ENCODE data around the gene FLCN. TPM values are rescaled to one million over a fixed set of nuclear protein-coding genes. Genes with fewer than 3 reads are reported as not detected.

The FLCN gene
- total RNA-seq, 4 donors from 2014 or later: 13.2 to 82.0 (median 61.5) TPM

- intact Hi-C loops (cut with DNase I; ENCODE audit: low total_unique reads): no loop called here
- no peaks in the 10 kb centered on the region for H3K27me3 ChIP-seq
- H3K27ac ChIP-seq: no peak overlapping the region
- TF ChIP-seq POLR2A (IDR thresholded peaks at IDR 0.05): no peak
- no peak for TF ChIP-seq CTCF (IDR thresholded peaks at IDR 0.05)
- no peaks in the 10 kb centered on the region for H3K4me1 ChIP-seq
- no peak overlapping the region for H3K4me3 ChIP-seq
- no peaks in the 10 kb centered on the region for H3K9me3 ChIP-seq
- H3K36me3 ChIP-seq: no peaks in the 10 kb centered on the region
- no peak for DNase-seq
Observed at GRCh38 chr17:17224137-17224536, 12.8 kb downstream of the FLCN start.

GRCh38 chr17:17223736-17224135, 13.2 kb downstream of the FLCN start:
- Histone ChIP-seq H3K9me3 (no peaks in the 10 kb centered on the region), H3K27ac (no peak overlapping the region), H3K27me3 (no peaks in the 10 kb centered on the region), H3K4me3 (no peak overlapping the region), H3K4me1 (no peaks in the 10 kb centered on the region), H3K36me3 (no peaks in the 10 kb centered on the region)
- DNase-seq: no peak
- TF ChIP-seq POLR2A (IDR thresholded peaks at IDR 0.05): no peak
- TF ChIP-seq CTCF (IDR thresholded peaks at IDR 0.05): no peak
- intact Hi-C loops (cut with DNase I; ENCODE audit: low total_unique reads): no loop called here

GRCh38 chr17:17221329-17221728, 15.6 kb downstream of the FLCN start:
- Histone ChIP-seq H3K9me3 (no peaks in the 10 kb centered on the region), H3K27me3 (no peaks in the 10 kb centered on the region), H3K27ac (no peak overlapping the region), H3K4me1 (no peaks in the 10 kb centered on the region), H3K4me3 (no peak overlapping the region), H3K36me3 (no peaks in the 10 kb centered on the region)
- intact Hi-C loops (cut with DNase I; ENCODE audit: low total_unique reads): no loop called here
- no peak for DNase-seq
- TF ChIP-seq POLR2A (IDR thresholded peaks at IDR 0.05) (no peak), CTCF (IDR thresholded peaks at IDR 0.05) (no peak)

- H3K9me3 ChIP-seq: no peaks in the 10 kb centered on the region
- no peaks in the 10 kb centered on the region for H3K27me3 ChIP-seq
- intact Hi-C loops (cut with DNase I; ENCODE audit: low total_unique reads): no loop called here
- TF ChIP-seq POLR2A (IDR thresholded peaks at IDR 0.05) (no peak), CTCF (IDR thresholded peaks at IDR 0.05) (no peak)
- no peak overlapping the region for H3K4me3 ChIP-seq
- no peak overlapping the region for H3K27ac ChIP-seq
- H3K36me3 ChIP-seq: no peaks in the 10 kb centered on the region
- no peak for DNase-seq
- no peaks in the 10 kb centered on the region for H3K4me1 ChIP-seq
Observed at GRCh38 chr17:17220529-17220928, 16.4 kb downstream of the FLCN start.

DNA sequence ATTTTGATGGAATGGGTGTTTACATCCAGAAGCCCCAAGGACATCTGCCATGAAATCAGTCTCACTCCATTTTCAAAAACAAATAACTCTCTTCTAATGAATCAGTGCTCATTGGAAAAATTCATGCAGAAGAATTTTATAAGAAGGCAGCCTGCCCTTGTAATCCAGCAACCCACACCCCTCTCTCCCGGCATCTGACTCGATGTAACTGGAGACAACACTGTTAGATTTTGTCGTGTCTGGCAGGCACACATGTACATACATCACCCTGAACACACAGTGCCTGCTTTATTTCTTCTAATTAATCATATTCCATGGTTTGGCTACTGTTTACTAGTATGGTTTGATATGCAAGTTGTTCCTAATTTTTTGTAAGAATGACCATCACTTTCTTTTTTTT, 19.0 kb downstream of the FLCN start:
- H3K36me3 ChIP-seq: no peaks in the 10 kb centered on the region

More for the DNA sequence above, 19.0 kb downstream of the FLCN start:
- H3K4me1 ChIP-seq: no peaks in the 10 kb centered on the region
- no peak overlapping the region for H3K27ac ChIP-seq
- no peak overlapping the region for H3K4me3 ChIP-seq
- TF ChIP-seq CTCF (IDR thresholded peaks at IDR 0.05) (no peak), POLR2A (IDR thresholded peaks at IDR 0.05) (no peak)
- intact Hi-C loops (cut with DNase I; ENCODE audit: low total_unique reads): no loop called here
- H3K9me3 ChIP-seq: no peaks in the 10 kb centered on the region
- H3K27me3 ChIP-seq: no peaks in the 10 kb centered on the region
- DNase-seq: no peak

Measured in uterus (tissue), 4 donors.